ENCODE results near the gene AK5.

AK5 gene

DNA sequence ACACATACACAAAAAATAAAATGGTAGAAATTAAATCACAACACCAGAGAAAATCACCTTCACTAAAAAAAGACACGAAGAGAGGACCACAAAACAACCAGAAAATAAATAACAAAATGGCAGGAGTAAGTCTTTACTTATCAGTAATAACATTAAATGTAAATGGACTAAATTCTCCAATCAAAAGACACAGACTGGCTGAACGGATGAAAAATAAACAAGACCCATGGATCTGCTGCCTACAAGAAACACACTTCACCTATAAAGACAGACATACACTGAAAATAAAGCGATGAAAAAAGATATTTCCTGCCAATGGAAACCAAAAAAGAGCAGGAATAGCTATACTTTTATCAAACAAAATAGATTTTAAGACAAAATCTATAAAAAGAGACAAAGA is 327.1 kb downstream of the AK5 start:
- Histone ChIP-seq H3K9ac (ENCODE audit: low read length) (no peak overlapping the region), H3K4me2 (ENCODE audit: low read depth, low read length) (no peak overlapping the region), H3K79me2 (ENCODE audit: low read length) (peaks cover 11% of the 10 kb centered on the region; the same call in 1 of the 2 replicates), H3K9me2 (replicated peaks; ENCODE audit: insufficient read depth, low read length) (no peaks in the 10 kb centered on the region), H3K27me3 (replicated peaks; ENCODE audit: insufficient read depth, low read length) (no peaks in the 10 kb centered on the region), H4K20me1 (ENCODE audit: insufficient read depth, low read length) (no peaks in the 10 kb centered on the region), H3F3A (ENCODE audit: insufficient read depth, low read length) (no peaks in the 10 kb centered on the region), H3K4me1 (ENCODE audit: low read length) (no peaks in the 10 kb centered on the region), H3K36me3 (replicated peaks; ENCODE audit: insufficient read depth, low read length) (0 out of 2 replicates have a peak, but pooled peaks cover 2% of the 10 kb centered on the region), H2AFZ (ENCODE audit: low read length) (no peak overlapping the region), H3K27ac (ENCODE audit: low read length) (no peak overlapping the region), H3K9me3 (replicated peaks; ENCODE audit: insufficient read depth, low read length) (no peaks in the 10 kb centered on the region), H3K4me3 (ENCODE audit: low read length) (no peak overlapping the region)
- no peak for DNase-seq
- no peak for TF ChIP-seq EZH2phosphoT487 (IDR thresholded peaks at IDR 0.05; ENCODE audit: low read length)

Data from MM.1S (cell line).